Measurements from ENCODE around the gene SLC38A4.
"Not testable (repeated sequence)": the region's sequence is repeated elsewhere in the genome, so short reads cannot be mapped to it uniquely, and the experiment has no call there.

- TF ChIP-seq, protein P1, sequence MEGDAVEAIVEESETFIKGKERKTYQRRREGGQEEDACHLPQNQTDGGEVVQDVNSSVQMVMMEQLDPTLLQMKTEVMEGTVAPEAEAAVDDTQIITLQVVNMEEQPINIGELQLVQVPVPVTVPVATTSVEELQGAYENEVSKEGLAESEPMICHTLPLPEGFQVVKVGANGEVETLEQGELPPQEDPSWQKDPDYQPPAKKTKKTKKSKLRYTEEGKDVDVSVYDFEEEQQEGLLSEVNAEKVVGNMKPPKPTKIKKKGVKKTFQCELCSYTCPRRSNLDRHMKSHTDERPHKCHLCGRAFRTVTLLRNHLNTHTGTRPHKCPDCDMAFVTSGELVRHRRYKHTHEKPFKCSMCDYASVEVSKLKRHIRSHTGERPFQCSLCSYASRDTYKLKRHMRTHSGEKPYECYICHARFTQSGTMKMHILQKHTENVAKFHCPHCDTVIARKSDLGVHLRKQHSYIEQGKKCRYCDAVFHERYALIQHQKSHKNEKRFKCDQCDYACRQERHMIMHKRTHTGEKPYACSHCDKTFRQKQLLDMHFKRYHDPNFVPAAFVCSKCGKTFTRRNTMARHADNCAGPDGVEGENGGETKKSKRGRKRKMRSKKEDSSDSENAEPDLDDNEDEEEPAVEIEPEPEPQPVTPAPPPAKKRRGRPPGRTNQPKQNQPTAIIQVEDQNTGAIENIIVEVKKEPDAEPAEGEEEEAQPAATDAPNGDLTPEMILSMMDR (IDR thresholded peaks at IDR 0.05 in 2 of 3, conservative IDR thresholded peaks at IDR 0.05 in 1 of 3; ENCODE audit: borderline replicate concordance in 1 of 3, insufficient read depth in 1 of 3, low read depth in 2 of 3, low read length in 2 of 3), result not testable (repeated sequence)
- TF ChIP-seq EZH2 (IDR thresholded peaks at IDR 0.05), result not testable (repeated sequence)
- TF ChIP-seq, protein P2, sequence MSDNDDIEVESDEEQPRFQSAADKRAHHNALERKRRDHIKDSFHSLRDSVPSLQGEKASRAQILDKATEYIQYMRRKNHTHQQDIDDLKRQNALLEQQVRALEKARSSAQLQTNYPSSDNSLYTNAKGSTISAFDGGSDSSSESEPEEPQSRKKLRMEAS (IDR thresholded peaks at IDR 0.05), result not testable (repeated sequence)
Measured at GRCh38 chr12:46742271-46742670, 83.5 kb downstream of the SLC38A4 start.

Data from HCT116 (cell line).